Endodermal cell (in vitro differentiated cells): ENCODE results near the gene DAPK1. TPM values are rescaled to one million over a fixed set of nuclear protein-coding genes. Genes with fewer than 3 reads are reported as not detected.

Source experiments
- DNase-seq: peaks from one replicate; pipeline ENCODE4 v3.0.0-alpha.2; 2017
- H3K27ac ChIP-seq: 2 replicates; pipeline ENCODE4 v1.5.1; 2013; ENCODE audit warnings: mild to moderate bottlenecking, low read depth, low read length, moderate library complexity
- H3K27me3 ChIP-seq: 2 replicates; pipeline ENCODE4 v1.6.1; 2013; ENCODE audit warnings: mild to moderate bottlenecking, low read length, moderate library complexity; ENCODE audit not compliant: insufficient read depth, control insufficient read depth, poor library complexity, severe bottlenecking
- H3K36me3 ChIP-seq: 2 replicates; pipeline ENCODE4 v1.7.0; 2013; ENCODE audit warnings: mild to moderate bottlenecking, low read length, moderate library complexity; ENCODE audit not compliant: control insufficient read depth, insufficient read depth
- H3K4me1 ChIP-seq: one replicate; pipeline ENCODE4 v1.7.0; 2013; ENCODE audit warnings: low read length; ENCODE audit not compliant: control insufficient read depth, insufficient read depth
- H3K4me3 ChIP-seq: 2 replicates; pipeline ENCODE4 v1.5.1; 2013; ENCODE audit warnings: mild to moderate bottlenecking, low read length, moderate library complexity
- H3K9ac ChIP-seq: 2 replicates; pipeline ENCODE4 v1.6.1; 2013; ENCODE audit warnings: mild to moderate bottlenecking, low read length, moderate library complexity; ENCODE audit not compliant: poor library complexity, severe bottlenecking; ENCODE audit errors: extremely low read depth
- H3K9me3 ChIP-seq: 2 replicates; pipeline ENCODE4 v1.6.1; 2013; ENCODE audit warnings: mild to moderate bottlenecking, low read length, moderate library complexity; ENCODE audit not compliant: control insufficient read depth
- H3K27ac Mint-ChIP-seq: 2 replicates; pipeline ENCODE4 v1.8.0; 2020; ENCODE audit warnings: mixed read lengths
- H3K27me3 Mint-ChIP-seq: 2 replicates; pipeline ENCODE4 v1.8.0; 2021; ENCODE audit warnings: mild to moderate bottlenecking, mixed read lengths; ENCODE audit not compliant: insufficient read depth
- H3K36me3 Mint-ChIP-seq: 2 replicates; pipeline ENCODE4 v1.8.0; 2020; ENCODE audit warnings: low read depth, mixed read lengths
- H3K4me1 Mint-ChIP-seq: 2 replicates; pipeline ENCODE4 v1.8.0; 2020; ENCODE audit warnings: mixed read lengths
- H3K4me3 Mint-ChIP-seq: 2 replicates; pipeline ENCODE4 v1.8.0; 2020; ENCODE audit warnings: mild to moderate bottlenecking, moderate library complexity, mixed read lengths
- H3K9me3 Mint-ChIP-seq: 2 replicates; pipeline ENCODE4 v1.8.0; 2020; ENCODE audit warnings: mild to moderate bottlenecking, mixed read lengths
- CTCF ChIP-seq: fragments of 200-600 bp; sonication (generic); conservative IDR thresholded peaks from 2 replicates; pipeline ENCODE4 v1.5.0; 2021; ENCODE audit warnings: antibody characterized with exemption, mild to moderate bottlenecking
- WGBS, 2 experiments: methylation state at CpG; one replicate each; pipeline versions ENCODE4 v1.1.5 to v1.1.7; 2013; ENCODE audit warnings: missing lambda C conversion rate in 2 of 2, mixed read lengths in 1 of 2; ENCODE audit not compliant: insufficient coverage in 1 of 2, insufficient read length in 1 of 2; 5-methylcytosine and 5-hydroxymethylcytosine counted together
- total RNA-seq, 2 donors: library from RNA; stranded (reverse); fragmentation: NEBNext Ultra II Directional in 1 of 2; extraction: Animal tissue kit (Norgen Biotek cat#: 25700) in 1 of 2; gene quantifications; 2 replicates in 1 of 2; 3 replicates in 1 of 2; pipeline ENCODE4 v1.2.1, GENCODE V29; 2021

The DAPK1 gene
- total RNA-seq, 2 donors from 2014 or later = 117 to 139 TPM

GRCh38 chr9:87615136-87615535 lies 117.5 kb downstream of the DAPK1 start:
- 95% methylated on average over 4 to 6 of the region's 6 CpGs for WGBS, 2 experiments
- Histone ChIP-seq H3K9me3 (peaks cover 7% of the 10 kb centered on the region), H3K27ac (no peak overlapping the region), H3K27me3 (no peaks in the 10 kb centered on the region), H3K4me1 (no peaks in the 10 kb centered on the region), H3K9ac (peak overlapping the region; percentile 13), H3K36me3 (peaks cover 80% of the 10 kb centered on the region), H3K4me3 (no peak overlapping the region)
- Mint-ChIP-seq H3K36me3 (peaks cover 69% of the 10 kb centered on the region), H3K27ac (peak overlapping the region; percentile 90), H3K4me1 (peaks cover 16% of the 10 kb centered on the region), H3K4me3 (no peak overlapping the region), H3K9me3 (no peaks in the 10 kb centered on the region), H3K27me3 (no peaks in the 10 kb centered on the region)
- TF ChIP-seq CTCF = no peak
- peak; percentile 17 for DNase-seq

GRCh38 chr9:87615547-87616148 lies 118.0 kb downstream of the DAPK1 start:
- H3K4me3 ChIP-seq = no peak overlapping the region
- H3K27ac ChIP-seq = no peak overlapping the region
- peaks cover 15% of the 10 kb centered on the region for H3K4me1 Mint-ChIP-seq
- no peaks in the 10 kb centered on the region for H3K27me3 ChIP-seq
- peaks cover 67% of the 10 kb centered on the region for H3K36me3 Mint-ChIP-seq
- TF ChIP-seq CTCF = no peak
- H3K4me1 ChIP-seq = no peaks in the 10 kb centered on the region
- H3K27ac Mint-ChIP-seq = peak overlapping the region; percentile 90
- 87 to 88% methylated on average over 4 to 6 of the region's 6 CpGs for WGBS, 2 experiments
- DNase-seq = no peak
- no peaks in the 10 kb centered on the region for H3K9me3 Mint-ChIP-seq
- no peaks in the 10 kb centered on the region for H3K27me3 Mint-ChIP-seq
- no peak overlapping the region for H3K4me3 Mint-ChIP-seq
- peaks cover 75% of the 10 kb centered on the region for H3K36me3 ChIP-seq
- H3K9me3 ChIP-seq = peaks cover 7% of the 10 kb centered on the region
- H3K9ac ChIP-seq = peak overlapping the region; percentile 13

- H3K36me3 ChIP-seq = peaks cover 73% of the 10 kb centered on the region
These were observed 120.6 kb downstream of the DAPK1 start for GRCh38 chr9:87618226-87618625.

More at GRCh38 chr9:87618226-87618625, 120.6 kb downstream of the DAPK1 start:
- no peak overlapping the region for H3K27ac Mint-ChIP-seq
- 95 to 100% methylated on average over 2 of the region's 2 CpGs for WGBS, 2 experiments
- H3K9me3 ChIP-seq = peaks cover 7% of the 10 kb centered on the region
- H3K27me3 Mint-ChIP-seq = no peaks in the 10 kb centered on the region
- no peaks in the 10 kb centered on the region for H3K27me3 ChIP-seq
- H3K4me3 ChIP-seq = no peak overlapping the region
- peaks cover 62% of the 10 kb centered on the region for H3K36me3 Mint-ChIP-seq
- H3K4me3 Mint-ChIP-seq = no peak overlapping the region
- H3K9me3 Mint-ChIP-seq = no peaks in the 10 kb centered on the region
- H3K27ac ChIP-seq = no peak overlapping the region
- H3K4me1 ChIP-seq = no peaks in the 10 kb centered on the region
- peaks cover 29% of the 10 kb centered on the region for H3K4me1 Mint-ChIP-seq
- TF ChIP-seq CTCF = no peak
- H3K9ac ChIP-seq = no peak overlapping the region
- DNase-seq = no peak
